ENCODE results near the gene STEAP1.
"Not testable (repeated sequence)": the region's sequence is repeated elsewhere in the genome, so short reads cannot be mapped to it uniquely, and the experiment has no call there.

Gene STEAP1

DNA sequence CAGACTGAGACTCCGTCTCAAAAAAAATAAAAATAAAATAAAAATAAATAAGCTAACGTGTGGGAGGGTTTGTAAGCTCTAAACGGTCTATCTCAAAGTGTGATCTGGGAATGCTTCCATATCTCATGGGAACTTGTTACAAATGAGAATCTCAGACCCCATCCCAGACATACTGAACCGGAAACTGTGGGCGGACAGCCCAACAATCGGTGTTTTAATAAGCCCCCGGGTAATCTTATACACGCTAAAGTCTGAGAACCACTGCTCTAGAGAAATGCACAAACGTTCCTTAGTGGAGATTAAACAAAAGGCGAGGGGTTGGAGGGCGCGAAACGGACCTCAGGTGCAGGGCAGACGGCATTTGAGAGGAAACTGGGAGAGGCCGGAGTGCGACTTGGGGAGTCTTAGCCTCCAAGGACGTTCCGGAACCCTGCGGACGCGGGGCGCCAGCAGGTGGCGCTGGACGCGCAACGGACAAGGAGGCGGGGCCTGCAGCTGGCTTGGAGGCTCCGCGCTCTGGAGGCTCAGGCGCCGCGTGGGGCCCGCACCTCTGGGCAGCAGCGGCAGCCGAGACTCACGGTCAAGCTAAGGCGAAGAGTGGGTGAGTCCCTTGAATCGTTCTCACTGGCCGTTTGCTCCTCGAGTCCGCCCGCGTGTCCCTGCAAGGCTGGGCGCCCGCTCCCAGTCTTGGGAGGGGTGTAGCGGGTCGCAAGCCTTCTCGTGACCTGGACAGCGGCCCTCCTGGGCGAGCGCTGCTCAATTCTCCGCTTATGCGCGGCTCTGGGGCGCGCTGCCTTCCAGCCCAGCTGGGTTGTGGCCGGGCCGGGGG is at the start of gene STEAP1:
STEAP1 (plus strand) TSS at position 527 of the 829 bp plus-strand sequence. CDS start 5,320 bp downstream, outside the sequence.
- DNase-seq, result peak; percentile 86

- DNase-seq, result peak; percentile 18
Observed at GRCh38 chr7:90114972-90115371, 39.3 kb upstream of the STEAP1 start.

DNA sequence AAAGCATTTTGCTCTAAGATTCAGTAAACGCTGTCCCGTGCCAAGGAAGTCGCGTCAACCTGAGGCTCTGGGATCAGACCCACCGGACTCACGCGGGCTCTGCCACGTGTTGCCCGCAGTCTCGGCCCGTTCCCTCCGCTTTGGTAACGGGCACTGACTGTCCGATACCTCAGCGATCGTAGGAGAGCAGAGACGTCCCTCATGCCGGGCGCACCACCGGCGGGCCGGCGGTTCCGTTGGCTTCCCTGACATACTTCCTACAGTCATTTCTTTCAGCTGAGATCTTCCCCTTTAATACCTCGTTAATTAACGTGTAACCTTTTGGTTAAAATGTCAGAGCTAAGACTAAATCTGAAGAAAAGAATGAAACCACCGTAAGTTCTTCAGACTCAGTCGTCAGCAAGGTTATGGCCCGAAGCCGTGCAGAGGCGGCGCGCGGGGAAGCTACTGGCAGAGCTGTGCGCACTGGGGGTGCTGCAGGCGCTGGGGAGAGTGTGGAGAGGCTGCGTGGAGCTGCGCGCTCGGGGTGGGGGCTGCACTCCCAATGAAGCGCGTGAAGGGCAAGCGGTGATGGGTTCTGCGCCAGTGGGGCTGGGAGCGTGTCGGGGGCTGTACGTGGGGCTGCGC is 35.6 kb upstream of the STEAP1 start:
- DNase-seq, result peak; percentile 17

DNA sequence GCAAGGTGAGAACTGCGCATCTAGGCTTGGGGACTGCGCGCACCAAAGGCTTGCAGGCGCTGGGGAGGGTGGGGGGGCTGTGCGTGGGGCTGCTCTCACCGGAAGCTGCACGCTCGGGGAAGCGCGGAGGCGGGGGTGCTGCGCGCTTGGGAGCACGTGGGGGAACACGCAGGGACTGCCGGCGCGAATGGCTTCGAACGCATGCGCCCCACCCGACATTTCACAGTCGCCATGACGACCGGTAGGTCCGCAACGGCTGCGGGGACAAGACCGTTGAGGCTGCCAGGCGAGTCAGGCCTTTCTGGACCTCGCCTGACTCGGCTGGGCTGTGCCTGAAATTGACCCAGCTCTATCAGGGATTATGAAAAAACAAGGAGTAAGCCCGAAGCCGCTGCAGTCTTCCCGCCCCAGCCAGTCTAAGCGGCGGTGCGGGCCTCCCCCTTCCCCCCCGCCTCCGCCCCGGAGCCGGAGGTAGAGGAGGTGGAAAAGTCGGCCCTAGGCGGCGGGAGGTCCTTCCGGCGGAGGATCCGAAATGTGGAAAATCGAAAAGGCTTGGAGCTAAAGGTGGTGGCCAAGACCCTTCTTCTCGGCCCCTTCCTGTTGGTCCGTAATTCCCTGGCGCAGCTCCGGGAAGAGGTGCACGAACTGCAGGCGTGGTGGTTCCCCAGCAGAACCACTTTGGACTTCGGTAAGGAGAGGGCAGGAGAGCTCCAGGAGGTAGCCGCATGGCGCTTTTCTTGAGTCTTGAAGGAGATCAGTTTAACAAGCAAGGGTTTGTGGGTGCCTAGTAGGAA is 34.9 kb upstream of the STEAP1 start:
- peak; percentile 76 for DNase-seq

DNA sequence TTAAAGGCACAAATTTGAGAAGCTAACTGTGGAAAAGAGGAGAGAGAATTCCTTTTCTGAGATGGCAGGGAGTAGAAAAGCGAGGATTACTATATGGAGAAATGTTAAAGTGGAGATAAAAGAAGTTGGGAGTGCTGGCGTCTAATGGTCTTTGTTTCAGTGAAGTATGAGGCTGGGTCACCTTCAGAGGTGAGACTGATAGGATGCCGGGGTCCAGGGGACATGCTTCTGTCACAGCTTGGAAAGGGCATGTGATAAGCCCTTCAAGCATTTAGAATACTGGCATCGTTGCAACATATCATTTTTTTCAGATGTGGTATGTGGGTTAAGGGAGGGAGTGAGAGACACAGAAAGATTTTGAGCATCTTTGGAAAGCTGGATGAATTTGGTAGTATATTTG is 34.1 kb upstream of the STEAP1 start:
- not testable (repeated sequence) for DNase-seq

- not testable (repeated sequence) for DNase-seq
Observed at GRCh38 chr7:90131746-90132145, 22.5 kb upstream of the STEAP1 start.

- not testable (repeated sequence) for DNase-seq
Observed at GRCh38 chr7:90147079-90147960, 6.9 kb upstream of the STEAP1 start.

- peak; percentile 41 for DNase-seq
Observed at GRCh38 chr7:90149428-90149827, 4.8 kb upstream of the STEAP1 start.

GRCh38 chr7:90151884-90152283 is 2.4 kb upstream of the STEAP1 start:
- not testable (repeated sequence) for DNase-seq

GRCh38 chr7:90152642-90153253 is 1.5 kb upstream of the STEAP1 start:
- DNase-seq, result peak; percentile 66

- DNase-seq, result no peak
Observed at GRCh38 chr7:90155206-90155605, 937 bp downstream of the STEAP1 start.

- DNase-seq, result not testable (repeated sequence)
Observed at GRCh38 chr7:90157331-90157730, 3.1 kb downstream of the STEAP1 start.

DNA sequence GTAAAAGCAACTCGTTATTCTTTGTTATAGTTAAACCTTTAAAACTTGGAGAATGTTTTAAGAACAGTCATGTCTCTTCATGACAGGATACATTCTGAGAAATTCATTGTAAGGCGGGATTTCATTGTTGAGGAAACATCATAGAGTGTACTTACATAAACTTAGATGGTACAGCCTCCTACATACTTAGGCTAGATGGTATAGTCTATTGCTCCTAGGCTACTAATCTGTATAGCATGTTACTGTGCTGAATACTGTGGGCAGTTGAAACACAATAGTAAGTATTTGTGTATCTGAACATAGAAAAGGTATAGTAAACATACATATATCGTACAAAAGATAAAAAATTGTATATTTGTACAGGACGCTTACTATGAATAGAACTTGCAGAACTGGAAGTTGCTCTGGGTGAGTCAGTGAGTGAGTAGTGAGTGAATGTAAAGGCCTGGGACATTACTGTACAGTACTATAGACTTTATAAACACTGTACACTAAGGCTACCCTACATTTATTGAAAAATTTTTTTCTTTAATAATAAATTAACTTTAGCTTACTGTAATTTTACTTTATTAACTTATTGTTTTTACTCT is 3.6 kb downstream of the STEAP1 start:
- DNase-seq, result not testable (repeated sequence)

- no peak for DNase-seq
Observed at GRCh38 chr7:90163534-90163933, 9.3 kb downstream of the STEAP1 start.

DNA sequence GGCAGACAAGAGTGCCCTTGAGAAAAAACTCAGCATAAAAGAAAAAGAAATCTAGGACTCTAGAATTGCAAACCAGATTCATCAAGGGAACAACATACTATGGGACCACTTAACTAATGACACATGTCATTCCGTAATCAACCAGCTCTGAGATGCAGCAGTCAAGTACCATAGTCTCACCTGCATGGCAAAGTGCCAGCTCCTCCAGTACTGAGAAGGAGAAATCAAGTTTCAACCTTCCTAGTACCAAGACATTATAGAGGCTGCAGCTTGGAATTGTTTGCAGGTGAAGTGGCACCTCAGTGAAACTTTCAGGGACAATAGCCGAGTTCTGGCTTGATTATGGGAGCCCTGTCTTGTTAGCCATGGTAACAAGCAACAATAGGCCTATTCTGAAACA is 11.5 kb downstream of the STEAP1 start:
- DNase-seq, result no peak

DNA sequence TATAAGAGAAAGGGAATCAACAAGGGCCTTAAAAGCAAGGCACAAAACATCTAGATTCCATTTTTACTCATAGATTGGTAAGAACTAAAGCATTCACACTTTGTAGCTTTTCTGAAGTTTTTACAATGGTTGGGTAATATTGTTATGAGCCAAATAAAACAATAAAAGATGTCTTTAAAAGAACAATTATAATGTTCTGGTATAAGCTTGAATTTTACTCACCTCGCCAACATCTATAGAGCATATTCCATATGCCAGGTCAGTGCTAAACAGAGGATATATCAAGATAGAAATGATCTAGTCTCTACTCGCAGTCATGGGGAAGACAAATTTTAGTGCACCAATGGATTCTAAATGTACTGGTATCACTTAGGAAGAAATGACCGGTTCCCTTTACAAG is 11.9 kb downstream of the STEAP1 start:
- no peak for DNase-seq

- no peak for DNase-seq
Observed at GRCh38 chr7:90167361-90167760, 13.1 kb downstream of the STEAP1 start.

DNA sequence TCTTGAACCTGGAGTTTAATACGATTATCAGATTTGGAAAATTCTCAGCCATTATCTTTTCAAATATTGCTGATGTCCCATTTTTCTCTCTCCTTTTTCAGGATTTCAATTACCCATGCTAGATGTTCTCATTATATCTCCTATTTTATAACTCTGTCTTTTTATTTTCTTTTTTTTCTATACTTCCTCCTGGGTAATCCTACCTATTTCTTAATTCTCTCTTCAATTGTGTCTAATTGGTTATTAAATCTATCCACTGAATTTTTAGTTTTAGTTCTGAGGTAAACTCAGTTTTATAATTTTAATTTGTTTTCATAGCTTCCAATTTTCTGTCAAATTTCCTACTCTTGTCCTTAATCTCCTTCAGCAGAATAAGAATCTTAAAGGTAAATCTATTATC is 15.6 kb downstream of the STEAP1 start:
- DNase-seq, result no peak

DNA sequence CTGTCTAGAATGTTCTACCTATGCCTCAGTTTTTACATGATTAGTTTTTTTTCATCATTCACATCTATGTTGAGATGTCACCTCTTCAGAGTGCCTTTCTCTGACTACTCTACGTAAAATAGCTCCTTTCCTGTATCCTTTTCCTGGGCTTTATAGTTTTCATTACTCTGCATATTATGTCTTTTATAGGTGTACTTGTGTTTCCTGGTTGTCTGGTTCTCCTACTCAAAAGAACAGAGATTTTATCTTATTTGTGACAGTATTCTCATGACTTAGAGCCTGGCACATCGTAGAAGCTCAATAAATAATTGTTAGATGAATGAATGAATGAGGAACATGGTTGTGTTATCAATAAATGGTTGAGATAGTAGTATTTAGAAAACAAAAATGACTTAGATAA is 17.9 kb downstream of the STEAP1 start:
- DNase-seq, result no peak

- no peak for DNase-seq
Observed at GRCh38 chr7:90172624-90173023, 18.4 kb downstream of the STEAP1 start.

- DNase-seq, result no peak
Observed at GRCh38 chr7:90173127-90173844, 19.0 kb downstream of the STEAP1 start.
